ENCODE data around the gene TCEAL1. TPM values are rescaled to one million over a fixed set of nuclear protein-coding genes. Genes with fewer than 3 reads are reported as not detected.

Gene TCEAL1
- total RNA-seq (2021), result 4.6 to 4.9 TPM (median 4.7 TPM) in 3 replicates
- Bru-seq, nascent RNA, result percentile 72 among the genes with signal in this experiment
- long read RNA-seq, experiment 1, partial matches to known transcripts, result 3 of 10 reads
- long read RNA-seq, experiment 1, other reads (novel, unspliced or antisense), result 6 of 10 reads
- long read RNA-seq, experiment 2, transcript TCEAL1-201 (3 exons, 1,164 nt), result major isoform, 5 of 9 reads
- long read RNA-seq, experiment 2, partial matches to known transcripts, result 1 of 9 reads
- long read RNA-seq, experiment 2, other reads (novel, unspliced or antisense), result 3 of 9 reads
- long read RNA-seq, experiment 3, partial matches to known transcripts, result 2 of 10 reads
- long read RNA-seq, experiment 3, other reads (novel, unspliced or antisense), result 8 of 10 reads

DNA sequence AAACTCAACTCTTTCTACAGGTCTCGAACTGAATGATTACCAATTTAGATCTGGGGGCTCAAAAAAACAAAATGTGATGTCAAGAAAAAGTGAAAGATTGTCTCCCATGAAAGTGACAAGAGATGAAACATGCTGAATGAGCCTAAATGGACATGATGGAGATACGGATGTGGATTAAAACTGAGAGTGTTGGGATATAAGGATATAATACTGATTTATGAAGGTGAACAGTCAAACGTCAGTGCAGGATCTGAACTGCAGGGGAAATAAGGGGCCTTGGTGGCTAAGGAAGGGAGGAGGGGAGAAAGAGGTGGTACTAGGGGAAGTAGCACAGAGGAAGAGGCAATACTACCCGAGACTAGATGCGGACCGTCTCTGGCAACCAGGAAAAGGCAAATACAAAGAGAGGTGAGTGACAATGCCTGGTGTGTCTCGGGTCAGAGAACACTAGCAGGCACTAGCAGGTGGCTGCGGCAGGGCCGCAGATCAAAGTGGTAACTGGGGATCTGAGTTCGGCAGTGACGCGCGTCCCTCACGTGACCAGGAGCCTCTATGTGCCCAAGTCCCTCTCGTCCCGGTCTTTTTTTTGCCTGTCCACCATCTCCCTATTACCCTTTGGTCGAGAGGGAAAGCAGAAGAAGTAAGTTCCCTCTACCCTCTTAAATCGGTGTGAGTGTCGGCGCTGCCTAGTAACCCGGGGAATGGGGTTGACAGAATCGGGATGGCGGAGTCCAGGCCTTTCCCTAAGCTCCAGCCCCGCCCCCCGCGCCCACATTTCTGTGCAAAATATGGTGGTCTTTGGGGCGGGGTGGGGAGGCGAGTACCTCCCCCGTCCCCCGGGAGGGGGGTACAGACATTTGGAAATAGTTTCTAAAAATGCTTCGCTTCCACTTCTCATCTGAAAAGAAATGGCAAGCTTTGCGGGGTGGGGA, at the start of gene TCEAL1:
TCEAL1 (plus strand) TSS at position 590 of the 932 bp plus-strand sequence. CDS start 942 bp downstream, outside the sequence.
- H3K9me3 Mint-ChIP-seq, result no peaks in the 10 kb centered on the region
- DNase-seq (ENCODE audit: low spot score), result peak; percentile 33
- no peaks in the 10 kb centered on the region for H3K36me3 Mint-ChIP-seq
- ChIA-PET POLR2A (interaction anchor here (0.6 to 1.4 kb wide), 5 partner anchors 10 to 728 kb away, joined by 3 to 8 read pairs (median 5); no protein-coding TSS in a partner anchor), CTCF (interaction anchor here (1.1 to 2.2 kb wide), 7 partner anchors 10 to 217 kb away, joined by 3 to 23 read pairs (median 4); no protein-coding TSS in a partner anchor)
- ATAC-seq, result peak; percentile 10
- TF ChIP-seq, protein P1, sequence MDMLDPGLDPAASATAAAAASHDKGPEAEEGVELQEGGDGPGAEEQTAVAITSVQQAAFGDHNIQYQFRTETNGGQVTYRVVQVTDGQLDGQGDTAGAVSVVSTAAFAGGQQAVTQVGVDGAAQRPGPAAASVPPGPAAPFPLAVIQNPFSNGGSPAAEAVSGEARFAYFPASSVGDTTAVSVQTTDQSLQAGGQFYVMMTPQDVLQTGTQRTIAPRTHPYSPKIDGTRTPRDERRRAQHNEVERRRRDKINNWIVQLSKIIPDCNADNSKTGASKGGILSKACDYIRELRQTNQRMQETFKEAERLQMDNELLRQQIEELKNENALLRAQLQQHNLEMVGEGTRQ (CRISPR knock-in tag; IDR thresholded peaks at IDR 0.05), result peak; percentile 93
- TF ChIP-seq ZNF416 (CRISPR knock-in tag; IDR thresholded peaks at IDR 0.05) (no peak), GABPB1 (CRISPR knock-in tag; IDR thresholded peaks at IDR 0.05) (no peak), ATF1 (CRISPR knock-in tag; IDR thresholded peaks at IDR 0.05) (no peak)
- TF ChIP-seq, protein P2, sequence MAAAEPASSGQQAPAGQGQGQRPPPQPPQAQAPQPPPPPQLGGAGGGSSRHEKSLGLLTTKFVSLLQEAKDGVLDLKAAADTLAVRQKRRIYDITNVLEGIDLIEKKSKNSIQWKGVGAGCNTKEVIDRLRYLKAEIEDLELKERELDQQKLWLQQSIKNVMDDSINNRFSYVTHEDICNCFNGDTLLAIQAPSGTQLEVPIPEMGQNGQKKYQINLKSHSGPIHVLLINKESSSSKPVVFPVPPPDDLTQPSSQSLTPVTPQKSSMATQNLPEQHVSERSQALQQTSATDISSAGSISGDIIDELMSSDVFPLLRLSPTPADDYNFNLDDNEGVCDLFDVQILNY (CRISPR knock-in tag; IDR thresholded peaks at IDR 0.05), result no peak
- TF ChIP-seq, protein P3, sequence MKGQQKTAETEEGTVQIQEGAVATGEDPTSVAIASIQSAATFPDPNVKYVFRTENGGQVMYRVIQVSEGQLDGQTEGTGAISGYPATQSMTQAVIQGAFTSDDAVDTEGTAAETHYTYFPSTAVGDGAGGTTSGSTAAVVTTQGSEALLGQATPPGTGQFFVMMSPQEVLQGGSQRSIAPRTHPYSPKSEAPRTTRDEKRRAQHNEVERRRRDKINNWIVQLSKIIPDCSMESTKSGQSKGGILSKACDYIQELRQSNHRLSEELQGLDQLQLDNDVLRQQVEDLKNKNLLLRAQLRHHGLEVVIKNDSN (CRISPR knock-in tag; IDR thresholded peaks at IDR 0.05), result peak; percentile 94
- no peaks in the 10 kb centered on the region for H3K27me3 Mint-ChIP-seq (ENCODE audit: low read depth)
- H3K27ac Mint-ChIP-seq, result peak within 1 kb of the TSS; percentile 95
- H3K4me1 Mint-ChIP-seq, result peaks cover 13% of the 10 kb centered on the region
- peak within 1 kb of the TSS; percentile 90 for H3K4me3 Mint-ChIP-seq

- peaks cover 27% of the 10 kb centered on the region for H3K27me3 Mint-ChIP-seq (ENCODE audit: low read depth)
- H3K4me3 Mint-ChIP-seq, result peak overlapping the region; percentile 87
- ChIA-PET POLR2A (no interaction called here), CTCF (interaction anchor here (0.7 kb wide), 2 partner anchors 20 to 45 kb away, joined by 3 to 4 read pairs; no protein-coding TSS in a partner anchor)
- TF ChIP-seq NFE2L1 (CRISPR knock-in tag; IDR thresholded peaks at IDR 0.05) (no peak), TEAD4 (CRISPR knock-in tag; IDR thresholded peaks at IDR 0.05) (no peak), TCF7 (CRISPR knock-in tag; IDR thresholded peaks at IDR 0.05; ENCODE audit: low read depth) (no peak), SMAD4 (CRISPR knock-in tag; IDR thresholded peaks at IDR 0.05) (no peak), ATF3 (CRISPR knock-in tag; conservative IDR thresholded peaks at IDR 0.05) (no peak)
- TF ChIP-seq, protein P4, sequence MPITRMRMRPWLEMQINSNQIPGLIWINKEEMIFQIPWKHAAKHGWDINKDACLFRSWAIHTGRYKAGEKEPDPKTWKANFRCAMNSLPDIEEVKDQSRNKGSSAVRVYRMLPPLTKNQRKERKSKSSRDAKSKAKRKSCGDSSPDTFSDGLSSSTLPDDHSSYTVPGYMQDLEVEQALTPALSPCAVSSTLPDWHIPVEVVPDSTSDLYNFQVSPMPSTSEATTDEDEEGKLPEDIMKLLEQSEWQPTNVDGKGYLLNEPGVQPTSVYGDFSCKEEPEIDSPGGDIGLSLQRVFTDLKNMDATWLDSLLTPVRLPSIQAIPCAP (CRISPR knock-in tag; IDR thresholded peaks at IDR 0.05), result no peak
- TF ChIP-seq, protein P5, sequence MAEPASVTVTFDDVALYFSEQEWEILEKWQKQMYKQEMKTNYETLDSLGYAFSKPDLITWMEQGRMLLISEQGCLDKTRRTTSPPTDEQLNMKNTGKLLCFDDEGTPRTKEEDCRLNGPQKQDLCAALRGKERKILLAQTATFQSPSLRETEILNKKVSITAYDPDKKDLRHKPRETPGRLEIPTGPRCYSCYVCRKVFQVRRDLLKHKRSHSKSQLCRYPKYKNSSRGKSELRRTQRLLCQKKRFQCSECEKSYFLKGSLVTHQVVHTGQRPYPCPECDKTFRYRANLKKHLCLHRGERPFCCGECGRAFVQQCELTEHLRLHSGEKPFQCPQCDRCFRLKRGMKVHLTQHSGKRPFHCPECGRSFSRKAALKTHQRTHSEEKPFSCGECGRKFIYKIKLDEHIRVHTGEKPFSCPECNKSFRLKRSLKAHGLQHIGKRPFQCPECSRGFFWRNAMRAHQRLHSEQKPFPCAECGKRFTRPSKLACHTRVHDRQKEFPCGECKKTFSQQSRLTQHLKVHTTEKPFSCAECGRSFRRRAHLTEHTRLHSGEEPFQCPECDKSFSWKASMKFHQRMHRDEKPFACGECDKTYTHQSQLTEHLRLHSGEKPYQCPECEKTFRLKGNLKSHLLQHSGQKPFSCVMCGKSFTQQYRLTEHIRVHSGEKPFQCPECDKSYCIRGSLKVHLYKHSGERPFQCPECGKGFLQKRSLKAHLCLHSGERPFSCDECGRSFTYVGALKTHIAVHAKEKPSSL (CRISPR knock-in tag; conservative IDR thresholded peaks at IDR 0.05), result no peak
- ATAC-seq (peak; percentile 25; the same call in 1 of the 2 replicates), DNase-seq (ENCODE audit: low spot score) (no peak)
- 0 out of 2 replicates have a peak, but pooled peaks cover 3% of the 10 kb centered on the region for H3K9me3 Mint-ChIP-seq
- H3K27ac Mint-ChIP-seq, result no peak overlapping the region
- peaks cover 9% of the 10 kb centered on the region for H3K4me1 Mint-ChIP-seq
- H3K36me3 Mint-ChIP-seq, result peaks cover 5% of the 10 kb centered on the region; the same call in 1 of the 2 replicates
Observed at GRCh38 chrX:103584596-103584995, 44.2 kb upstream of the TCEAL1 start.
